HepG2 (cell line): Measurements from ENCODE around the gene PEAK3. TPM values are rescaled to one million over a fixed set of nuclear protein-coding genes. Genes with fewer than 3 reads are reported as not detected.

Experiments used
- ATAC-seq: fragments of 200-7000 bp; cut with Tn5 transposase; 3 replicates; pipeline ENCODE4 v1.9.1; 2020; ENCODE audit warnings: mild to moderate bottlenecking, moderate library complexity
- BruUV-seq: library from RNA; stranded (reverse); fragments of 400-500 nt; replicated peaks from 2 replicates; lab custom pipeline; 2021; lab: Mats Ljungman, UMichigan
- CTCF ChIA-PET: fragments of 300-600 bp; formaldehyde crosslinking; extraction: SDS; loops from one replicate; lab custom pipeline; 2021; ENCODE audit warnings: low total read pairs, inconsistent platforms, low intra/inter-chr PET ratio; lab: Yijun Ruan, JAX
- POLR2A ChIA-PET: fragments of 350-600 bp; sonication (Branson Sonifier 250); formaldehyde crosslinking; loops from one replicate; lab custom pipeline; 2020; ENCODE audit warnings: antibody characterized with exemption, inconsistent platforms; lab: Yijun Ruan, JAX
- DNase-seq: peaks from one replicate; pipeline ENCODE4 v3.0.0-alpha.2; 2015; ENCODE audit warnings: low spot score
- FAIRE-seq: peaks from 3 replicates; lab custom pipeline; 2011; peaks lifted over from hg19 to GRCh38; lab: Jason Lieb, UNC
- H2AFZ ChIP-seq: one replicate; pipeline ENCODE4 v1.6.1; 2011; ENCODE audit warnings: low read length, inconsistent platforms
- H3K27ac ChIP-seq: fragments of 300-600 bp; 3 replicates; pipeline ENCODE4 v1.8.0; 2011; ENCODE audit warnings: mixed run types, mild to moderate bottlenecking, mixed read lengths, low read length, inconsistent platforms; ENCODE audit not compliant: insufficient read depth; ENCODE audit errors: extremely low read length
- H3K27me3 ChIP-seq, 2 experiments: fragments of 200-600 bp in 1 of 2; 2 replicates in 1 of 2; 3 replicates in 1 of 2; pipeline versions ENCODE4 v1.6.0 to v1.8.0; 2011; ENCODE audit warnings: low read length in 2 of 2, mild to moderate bottlenecking in 2 of 2, moderate library complexity in 2 of 2, inconsistent platforms in 1 of 2; ENCODE audit not compliant: insufficient read depth in 2 of 2, control insufficient read depth in 1 of 2
- H3K36me3 ChIP-seq, 2 experiments: fragments of 200-600 bp in 1 of 2; replicated peaks in 1 of 2; 2 replicates in 1 of 2; 3 replicates in 1 of 2; pipeline versions ENCODE4 v1.5.1 to v1.8.0; 2011; ENCODE audit warnings: low read length in 2 of 2, inconsistent platforms in 1 of 2; ENCODE audit not compliant: insufficient read depth in 2 of 2, control insufficient read depth in 1 of 2
- H3K4me1 ChIP-seq: 2 replicates; pipeline ENCODE4 v1.5.1; 2012; ENCODE audit warnings: low read length, inconsistent platforms; ENCODE audit not compliant: insufficient read depth
- H3K4me2 ChIP-seq: 2 replicates; pipeline ENCODE4 v1.6.0; 2011; ENCODE audit warnings: low read depth, low read length, inconsistent platforms
- H3K4me3 ChIP-seq, 3 experiments: fragments of 200-600 bp in 1 of 3; sonication (generic), shearing (Covaris generic) in 1 of 3; replicated peaks in 1 of 3; 2 replicates each; pipeline ENCODE4 v1.5.1; 2011 to 2016; ENCODE audit warnings: low read length in 3 of 3, inconsistent platforms in 2 of 3, low read depth in 2 of 3, mild to moderate bottlenecking in 2 of 3, control low read depth in 1 of 3, mixed read lengths in 1 of 3; ENCODE audit not compliant: insufficient read depth in 1 of 3
- H3K79me2 ChIP-seq: one replicate; pipeline ENCODE4 v1.6.1; 2011; ENCODE audit warnings: low read length, inconsistent platforms; ENCODE audit not compliant: insufficient read depth
- H3K9ac ChIP-seq: 2 replicates; pipeline ENCODE4 v1.6.0; 2011; ENCODE audit warnings: mild to moderate bottlenecking, low read depth, low read length, inconsistent platforms; ENCODE audit not compliant: insufficient read depth
- H3K9me3 ChIP-seq: 2 replicates; pipeline ENCODE4 v1.5.1; 2012; ENCODE audit warnings: mild to moderate bottlenecking, low read length
- H4K20me1 ChIP-seq: 2 replicates; pipeline ENCODE4 v1.6.0; 2011; ENCODE audit warnings: inconsistent platforms, mild to moderate bottlenecking, low read length, moderate library complexity; ENCODE audit not compliant: insufficient read depth
- CENPT ChIP-seq: sonication (generic); formaldehyde crosslinking; IDR thresholded peaks from 2 replicates; pipeline ENCODE4 v1.8.0; 2022; ENCODE audit warnings: low read depth, mild to moderate bottlenecking, moderate library complexity, missing genetic modification reagents
- CREB1 ChIP-seq, 2 experiments: fragments of 450-650 bp in 1 of 2; IDR thresholded peaks; 2 replicates each; pipeline ENCODE4 v1.6.1; 2016 to 2017; ENCODE audit warnings: control low read depth in 1 of 2, mild to moderate bottlenecking in 1 of 2, missing compliant biosample characterization in 1 of 2, missing genetic modification characterization in 1 of 2
- FOXA1 ChIP-seq, 2 experiments: fragments of 450-650 bp in 1 of 2; sonication (generic) in 1 of 2; formaldehyde crosslinking in 1 of 2; IDR thresholded peaks; 2 replicates each; pipeline versions ENCODE4 v1.4.0 to v1.6.1; 2016 to 2020; ENCODE audit warnings: missing genetic modification reagents in 1 of 2
- MAZ ChIP-seq, 2 experiments: sonication (generic) in 1 of 2; formaldehyde crosslinking in 1 of 2; IDR thresholded peaks; 2 replicates each; pipeline versions ENCODE4 v1.5.0 to v1.6.1; 2012 to 2020; ENCODE audit warnings: low read depth in 2 of 2, mild to moderate bottlenecking in 2 of 2, borderline replicate concordance in 1 of 2, improper control_type of control experiment in 1 of 2, low read length in 1 of 2, missing genetic modification reagents in 1 of 2, moderate library complexity in 1 of 2
- NFYB ChIP-seq: sonication (generic); formaldehyde crosslinking; IDR thresholded peaks from 2 replicates; pipeline ENCODE4 v1.4.0; 2020; ENCODE audit warnings: missing genetic modification reagents
- SP140L ChIP-seq: sonication (generic); formaldehyde crosslinking; IDR thresholded peaks from 2 replicates; pipeline ENCODE4 v1.4.0; 2020; ENCODE audit warnings: missing genetic modification reagents, borderline replicate concordance
- ZNF75D ChIP-seq: sonication (generic); formaldehyde crosslinking; IDR thresholded peaks from 2 replicates; pipeline ENCODE4 v1.8.1; 2023; ENCODE audit warnings: missing genetic modification reagents, mild to moderate bottlenecking, borderline replicate concordance
- WGBS: methylation state at CpG from one replicate; pipeline ENCODE4 v1.1.6; 2017; ENCODE audit warnings: low lambda C conversion rate; 5-methylcytosine and 5-hydroxymethylcytosine counted together
- in situ Hi-C: cut with HindIII; loops from 2 replicates; pipeline ENCODE4 v1.10.0; 2017; ENCODE audit warnings: low pct_unique_long_range_greater_than_20kb; ENCODE audit not compliant: extremely low pct_ligation_motif_present
- intact Hi-C: fragments of 100-400 bp; cut with micrococcal nuclease; formaldehyde crosslinking; loops from one replicate; pipeline ENCODE4 v1.10.0; 2022; ENCODE audit not compliant: unreplicated experiment
- polyA plus RNA-seq, 8 experiments: library from polyadenylated mRNA; depleted of rRNA in 3 of 8; stranded (reverse) in 7 of 8; unstranded in 1 of 8; fragments of >200 nt; fragmentation: Illumina TruSeq in 4 of 8; extraction: Trizol in 4 of 8; gene quantifications; 2 replicates each; pipeline versions ENCODE4 v1.2.1 to v1.2.3, GENCODE V29; 2011 to 2016; ENCODE audit warnings: low read depth in 4 of 8, missing spikeins in 1 of 8, mixed read lengths in 1 of 8; ENCODE audit not compliant: insufficient read depth in 1 of 8
- total RNA-seq, 5 experiments: library from RNA; depleted of rRNA; stranded (reverse); fragments of >200 nt; fragmentation: Illumina TruSeq; extraction: Trizol; gene quantifications; 2 replicates each; pipeline ENCODE4 v1.2.3, GENCODE V29; 2016; ENCODE audit warnings: low read depth in 1 of 5
- TF ChIP-seq, protein P1 (sequence below): sonication (generic); formaldehyde crosslinking; IDR thresholded peaks from 2 replicates; pipeline ENCODE4 v1.8.0; 2022; ENCODE audit warnings: mild to moderate bottlenecking, missing genetic modification reagents
- TF ChIP-seq, protein P2 (sequence below): sonication (generic); formaldehyde crosslinking; IDR thresholded peaks from 2 replicates; pipeline ENCODE4 v1.5.0; 2020; ENCODE audit warnings: mild to moderate bottlenecking, missing genetic modification reagents

The PEAK3 gene
- total and polyA plus RNA-seq, 2 of the 13 experiments (the other 11 are each of a cell fraction or from before 2014, with no cell fraction given) = not detected

DNA sequence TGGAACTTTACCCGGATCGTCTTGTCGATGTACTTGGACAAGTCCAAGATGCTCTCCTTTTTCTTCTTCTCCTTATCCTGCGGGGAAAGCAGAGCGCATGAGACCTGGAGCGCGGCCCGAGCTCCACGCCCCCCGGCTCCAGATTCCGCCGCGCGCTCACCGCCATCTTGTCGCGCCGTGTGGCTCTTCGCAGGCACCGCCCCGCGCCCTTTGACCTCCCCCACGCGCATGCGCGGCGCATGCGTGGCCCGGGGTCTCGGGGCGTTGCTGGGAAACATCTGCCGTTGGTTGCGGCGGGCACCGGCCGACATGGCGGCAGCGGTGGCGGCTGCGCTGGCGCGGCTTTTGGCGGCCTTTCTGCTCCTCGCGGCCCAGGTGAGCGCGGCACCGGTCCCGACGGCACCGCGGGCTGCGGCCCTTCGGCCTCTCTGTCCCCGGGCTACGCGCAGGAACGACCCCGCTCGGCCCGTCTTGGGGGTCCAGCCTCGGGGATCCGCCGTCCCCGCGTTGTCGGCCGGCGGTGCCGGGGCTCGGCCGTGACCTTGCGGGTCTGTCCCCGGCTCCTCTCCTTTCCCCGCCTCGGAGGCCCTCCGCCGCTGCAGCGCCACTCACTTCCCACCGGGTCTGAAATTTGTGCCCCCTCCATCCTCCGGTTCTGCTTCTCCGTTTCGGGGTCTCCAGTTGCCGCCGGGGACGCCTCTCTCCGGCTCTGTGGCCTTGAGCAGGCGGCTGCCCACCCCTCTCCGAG, 46.6 kb upstream of the PEAK3 start, which contains the start of the genes LSM7 and SPPL2B (continued):
- TF ChIP-seq, protein P1, sequence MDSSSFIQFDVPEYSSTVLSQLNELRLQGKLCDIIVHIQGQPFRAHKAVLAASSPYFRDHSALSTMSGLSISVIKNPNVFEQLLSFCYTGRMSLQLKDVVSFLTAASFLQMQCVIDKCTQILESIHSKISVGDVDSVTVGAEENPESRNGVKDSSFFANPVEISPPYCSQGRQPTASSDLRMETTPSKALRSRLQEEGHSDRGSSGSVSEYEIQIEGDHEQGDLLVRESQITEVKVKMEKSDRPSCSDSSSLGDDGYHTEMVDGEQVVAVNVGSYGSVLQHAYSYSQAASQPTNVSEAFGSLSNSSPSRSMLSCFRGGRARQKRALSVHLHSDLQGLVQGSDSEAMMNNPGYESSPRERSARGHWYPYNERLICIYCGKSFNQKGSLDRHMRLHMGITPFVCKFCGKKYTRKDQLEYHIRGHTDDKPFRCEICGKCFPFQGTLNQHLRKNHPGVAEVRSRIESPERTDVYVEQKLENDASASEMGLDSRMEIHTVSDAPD (CRISPR knock-in tag) = peak; percentile 58; the same call in 1 of the 2 replicates
- TF ChIP-seq, all 625 proteins: peak for 184

GRCh38 chr19:2327773-2328400, 45.9 kb upstream of the PEAK3 start:
- no peaks in the 10 kb centered on the region; a peak in 1 of 5 replicates for H3K27me3 ChIP-seq
- TF ChIP-seq, protein P2, sequence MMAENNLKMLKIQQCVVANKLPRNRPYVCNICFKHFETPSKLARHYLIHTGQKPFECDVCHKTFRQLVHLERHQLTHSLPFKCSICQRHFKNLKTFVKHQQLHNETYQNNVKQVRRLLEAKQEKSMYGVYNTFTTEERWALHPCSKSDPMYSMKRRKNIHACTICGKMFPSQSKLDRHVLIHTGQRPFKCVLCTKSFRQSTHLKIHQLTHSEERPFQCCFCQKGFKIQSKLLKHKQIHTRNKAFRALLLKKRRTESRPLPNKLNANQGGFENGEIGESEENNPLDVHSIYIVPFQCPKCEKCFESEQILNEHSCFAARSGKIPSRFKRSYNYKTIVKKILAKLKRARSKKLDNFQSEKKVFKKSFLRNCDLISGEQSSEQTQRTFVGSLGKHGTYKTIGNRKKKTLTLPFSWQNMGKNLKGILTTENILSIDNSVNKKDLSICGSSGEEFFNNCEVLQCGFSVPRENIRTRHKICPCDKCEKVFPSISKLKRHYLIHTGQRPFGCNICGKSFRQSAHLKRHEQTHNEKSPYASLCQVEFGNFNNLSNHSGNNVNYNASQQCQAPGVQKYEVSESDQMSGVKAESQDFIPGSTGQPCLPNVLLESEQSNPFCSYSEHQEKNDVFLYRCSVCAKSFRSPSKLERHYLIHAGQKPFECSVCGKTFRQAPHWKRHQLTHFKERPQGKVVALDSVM (CRISPR knock-in tag) = 0 out of 2 replicates have a peak, but pooled peaks have one; percentile 3
- TF ChIP-seq CENPT (CRISPR knock-in tag) (no peak), FOXA1 (IDR thresholded peaks at IDR 0.05) (no peak), FOXA1 (CRISPR knock-in tag; IDR thresholded peaks at IDR 0.05) (no peak), NFYB (CRISPR knock-in tag) (peak; percentile 44), SP140L (CRISPR knock-in tag) (no peak), MAZ (IDR thresholded peaks at IDR 0.05; ENCODE audit: borderline replicate concordance, low read depth, low read length) (no peak), MAZ (CRISPR knock-in tag; IDR thresholded peaks at IDR 0.05; ENCODE audit: low read depth) (no peak), CREB1 (IDR thresholded peaks at IDR 0.05) (peak; percentile 16; the same call in 1 of the 2 replicates), CREB1 (CRISPR knock-in tag; IDR thresholded peaks at IDR 0.05) (no peak), ZNF75D (CRISPR knock-in tag) (no peak)
- ATAC-seq (no peak), DNase-seq (peak; percentile 32), FAIRE-seq (peak; percentile 42)
- peak overlapping the region; percentile 97 for H3K9ac ChIP-seq
- CTCF ChIA-PET = no interaction called here
- H4K20me1 ChIP-seq = 0 out of 2 replicates have a peak, but pooled peaks cover 2% of the 10 kb centered on the region
- WGBS = 3% methylated on average over 18 of the region's 18 CpGs
- H3K27ac ChIP-seq = peak overlapping the region; percentile 82
- intact Hi-C loops = loop anchor here (2.0 kb wide), 1 partner anchor 69 kb away; no protein-coding TSS in a partner anchor
- peaks cover 48% of the 10 kb centered on the region for H3K4me1 ChIP-seq
- H3K4me3 ChIP-seq = peak overlapping the region; percentile 87 to 94 (median 89)
- H3K9me3 ChIP-seq = no peaks in the 10 kb centered on the region
- H2AFZ ChIP-seq = no peak overlapping the region
- BruUV-seq = TSS peak; percentile 79
- peaks cover 38% of the 10 kb centered on the region for H3K79me2 ChIP-seq
- H3K36me3 ChIP-seq = peaks cover 7 to 31% of the 10 kb centered on the region in 2 experiments; a peak in 4 of 5 replicates
- in situ Hi-C loops = no loop called here
- peak overlapping the region; percentile 95 for H3K4me2 ChIP-seq
- POLR2A ChIA-PET = interaction anchor here (0.6 to 1.9 kb wide), 4 partner anchors 9 to 353 kb away, joined by 3 to 4 read pairs (median 3); no protein-coding TSS in a partner anchor
